HG03108 (cell line): Measurements from ENCODE around the gene RBM4.

Experiments used
- ATAC-seq: cut with Tn5 transposase; IDR thresholded peaks from one replicate; pipeline ENCODE4 v1.9.1; 2021; ENCODE audit warnings: moderate library complexity; ENCODE audit not compliant: unreplicated experiment

RBM4 gene

DNA sequence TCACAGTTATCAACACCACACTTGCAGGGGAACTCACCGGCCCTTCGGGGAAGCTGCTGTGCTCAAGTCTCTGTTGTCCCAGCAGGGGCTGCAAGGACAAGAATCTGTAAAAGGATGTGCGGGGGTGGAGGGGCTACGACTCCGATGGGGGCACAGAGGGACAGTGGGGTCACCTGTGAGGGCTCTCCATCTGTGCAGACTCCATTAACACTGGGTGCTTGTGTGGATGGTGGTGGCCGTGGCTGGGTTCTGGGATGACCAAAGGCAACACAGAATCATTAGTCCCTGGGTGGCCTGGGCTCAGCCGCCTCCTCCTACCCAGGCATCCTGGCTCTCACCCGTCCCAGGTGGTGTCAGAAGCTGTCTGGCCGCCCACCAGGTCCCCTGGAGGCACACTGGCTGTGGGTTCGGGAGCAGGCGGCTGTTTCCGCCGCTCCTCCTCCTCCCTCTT lies 49.4 kb downstream of the RBM4 start:
- ATAC-seq = no peak

DNA sequence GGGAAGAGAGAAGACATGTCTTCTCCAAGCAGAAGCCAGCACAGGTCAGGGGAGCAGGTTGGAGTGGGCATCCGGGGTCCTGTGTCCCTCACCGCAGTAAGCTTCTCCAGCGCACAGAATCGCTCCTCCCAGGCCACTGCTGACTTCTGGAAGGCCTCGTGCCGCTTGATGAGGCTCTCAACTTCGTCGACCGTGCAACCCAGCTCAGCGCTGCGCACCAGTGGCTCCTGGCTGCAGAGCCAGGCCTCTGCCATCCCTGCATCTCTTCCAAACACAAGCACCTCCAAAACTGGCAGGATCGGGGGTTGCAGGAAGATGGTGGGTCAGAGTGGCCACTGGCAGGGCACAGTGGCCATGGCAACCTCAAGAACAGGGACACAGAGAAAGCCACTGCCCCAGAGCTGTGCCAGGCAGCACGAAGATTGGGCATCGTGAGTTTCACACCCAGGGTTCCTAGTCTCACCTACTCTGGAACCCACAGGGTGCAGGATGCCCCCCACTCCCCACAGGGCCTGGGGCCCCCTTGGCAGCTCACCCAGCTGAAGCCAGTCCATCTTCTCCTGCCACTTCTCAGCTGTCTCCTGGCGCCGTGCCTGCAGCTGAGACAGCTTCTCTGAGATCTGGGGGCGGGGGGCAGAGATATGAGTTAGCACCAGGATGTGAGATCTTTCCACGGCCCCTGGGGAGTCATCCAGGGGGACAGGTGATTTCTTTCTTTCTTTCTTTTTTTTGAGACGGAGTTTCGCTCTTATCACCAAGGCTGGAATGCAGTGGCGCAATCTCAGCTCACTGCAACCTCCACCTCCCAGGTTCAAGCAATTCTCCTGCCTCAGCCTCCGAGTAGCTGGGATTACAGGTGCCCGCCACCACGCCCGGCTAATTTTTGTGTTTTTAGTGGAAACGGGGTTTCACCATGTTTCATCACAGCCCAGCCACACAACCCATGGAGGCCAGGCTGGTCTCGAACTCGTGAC lies 50.3 kb downstream of the RBM4 start:
- ATAC-seq = no peak

DNA sequence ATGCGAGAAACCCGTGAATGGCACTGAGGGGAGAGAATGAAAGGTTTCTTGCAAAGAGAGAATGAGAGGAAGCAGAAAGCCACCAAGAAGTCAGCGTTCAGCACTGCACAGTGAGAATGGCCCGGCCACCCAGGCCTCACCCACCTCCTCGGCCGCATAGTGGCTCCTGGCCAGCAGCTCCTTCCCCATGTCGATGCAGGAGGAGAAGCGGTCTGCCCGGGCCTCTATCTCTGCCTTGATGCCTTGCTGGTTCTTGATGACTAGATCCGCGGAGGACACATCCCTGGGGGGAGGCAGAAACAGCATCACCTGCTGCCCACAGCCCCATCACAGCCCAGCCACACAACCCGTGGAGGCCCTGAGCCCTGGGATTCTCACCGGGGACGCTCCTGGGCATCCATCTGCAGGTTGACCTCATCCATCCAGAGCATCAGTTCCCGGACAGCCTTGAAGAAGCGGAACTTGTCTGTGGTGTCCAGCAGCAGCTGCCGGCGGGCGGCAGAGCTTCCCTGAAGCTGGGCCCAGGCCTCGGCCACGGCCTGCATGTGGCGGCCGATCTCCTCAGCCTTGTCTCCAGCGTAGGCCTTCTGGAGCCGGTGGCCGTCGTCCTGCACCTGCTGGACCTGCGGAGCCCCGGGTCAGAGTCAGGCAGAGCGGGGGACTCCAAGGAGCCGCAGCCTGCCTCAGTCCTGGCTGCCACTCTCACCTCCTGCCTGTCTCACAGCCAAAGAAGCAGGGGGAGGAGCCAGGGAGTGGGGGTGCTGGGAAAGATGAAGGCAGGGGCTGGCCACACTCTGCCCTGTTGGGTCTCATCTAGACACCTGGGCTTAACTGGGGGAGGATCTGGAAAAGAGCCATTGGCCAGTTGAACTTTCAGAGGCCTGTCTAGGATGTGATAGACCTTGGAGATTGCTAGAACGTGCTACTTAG lies 51.4 kb downstream of the RBM4 start:
- ATAC-seq = no peak

DNA sequence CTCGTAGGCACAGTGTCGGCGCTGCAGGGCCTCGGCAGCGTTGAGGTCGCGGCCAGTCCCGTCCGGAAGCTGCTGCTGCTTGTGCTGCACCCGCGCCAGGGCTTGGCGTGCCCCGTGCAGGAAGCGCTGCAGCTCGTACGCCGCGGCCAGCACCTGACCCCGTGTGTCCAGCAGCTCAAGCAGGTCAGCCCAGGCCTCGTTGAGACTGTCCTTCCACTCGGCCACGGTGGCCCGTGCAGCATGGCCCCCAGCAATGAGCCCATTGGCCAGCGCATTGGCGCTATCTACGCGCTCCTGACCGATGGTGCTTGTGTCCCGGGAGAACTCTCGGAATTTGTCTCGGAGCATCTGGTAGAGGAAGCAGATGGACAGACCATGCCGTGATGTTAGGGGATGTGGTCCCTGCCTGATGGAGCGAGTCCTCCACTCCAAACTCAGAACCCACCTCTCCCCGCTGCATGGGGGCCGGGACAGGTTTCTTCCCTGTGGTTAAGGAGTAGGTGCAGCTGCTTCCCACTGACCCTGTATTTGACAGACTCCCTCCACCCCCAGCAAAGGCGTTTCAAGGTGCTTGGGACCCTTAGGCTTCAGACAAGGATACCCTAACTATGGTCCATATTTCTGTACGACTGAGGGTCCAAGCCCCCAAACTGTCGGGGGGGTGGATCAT lies 52.9 kb downstream of the RBM4 start:
- ATAC-seq = no peak

DNA sequence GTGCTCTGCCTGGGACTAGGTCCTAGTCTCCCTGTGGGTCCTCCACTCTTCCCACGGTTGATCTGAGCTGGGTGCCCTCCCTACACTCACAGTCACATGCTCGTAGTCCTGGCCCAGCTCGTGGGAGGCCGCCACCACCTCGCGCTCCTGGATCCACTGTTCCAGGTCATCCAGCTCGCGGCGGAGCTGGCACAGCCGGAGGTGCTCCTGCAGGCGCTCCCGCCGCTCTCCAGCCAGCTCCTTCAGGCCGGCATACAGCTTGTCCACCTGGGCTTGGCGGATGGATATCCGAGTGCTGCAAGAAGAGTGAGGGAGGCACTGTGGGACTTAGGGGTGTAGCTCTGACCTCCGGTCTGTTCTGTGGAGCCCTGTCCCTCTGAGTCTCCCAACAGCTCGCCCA lies 53.9 kb downstream of the RBM4 start:
- ATAC-seq = no peak

DNA sequence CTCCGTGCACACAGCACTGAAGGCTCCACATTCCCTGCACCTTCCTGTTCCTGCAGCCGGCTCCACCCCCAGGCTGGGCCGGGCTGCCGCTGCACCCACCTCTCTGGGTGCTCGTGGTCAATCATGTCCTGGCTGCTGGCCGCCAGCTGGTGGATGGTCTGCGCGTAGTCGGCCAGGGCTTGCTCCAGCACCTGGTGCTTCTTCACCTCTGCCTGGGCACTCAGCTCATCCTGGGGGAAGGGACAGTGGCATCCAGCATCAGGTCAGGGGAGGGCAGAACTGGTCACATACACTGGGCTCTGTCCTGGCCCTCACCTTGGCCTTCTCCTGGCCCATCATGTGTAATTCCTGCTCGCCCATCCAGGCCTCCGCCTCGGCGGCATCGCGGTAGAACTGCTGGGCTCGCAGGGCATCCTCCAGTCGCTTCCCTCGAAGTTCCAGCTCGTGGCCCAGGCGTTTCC lies 54.4 kb downstream of the RBM4 start:
- ATAC-seq = no peak

DNA sequence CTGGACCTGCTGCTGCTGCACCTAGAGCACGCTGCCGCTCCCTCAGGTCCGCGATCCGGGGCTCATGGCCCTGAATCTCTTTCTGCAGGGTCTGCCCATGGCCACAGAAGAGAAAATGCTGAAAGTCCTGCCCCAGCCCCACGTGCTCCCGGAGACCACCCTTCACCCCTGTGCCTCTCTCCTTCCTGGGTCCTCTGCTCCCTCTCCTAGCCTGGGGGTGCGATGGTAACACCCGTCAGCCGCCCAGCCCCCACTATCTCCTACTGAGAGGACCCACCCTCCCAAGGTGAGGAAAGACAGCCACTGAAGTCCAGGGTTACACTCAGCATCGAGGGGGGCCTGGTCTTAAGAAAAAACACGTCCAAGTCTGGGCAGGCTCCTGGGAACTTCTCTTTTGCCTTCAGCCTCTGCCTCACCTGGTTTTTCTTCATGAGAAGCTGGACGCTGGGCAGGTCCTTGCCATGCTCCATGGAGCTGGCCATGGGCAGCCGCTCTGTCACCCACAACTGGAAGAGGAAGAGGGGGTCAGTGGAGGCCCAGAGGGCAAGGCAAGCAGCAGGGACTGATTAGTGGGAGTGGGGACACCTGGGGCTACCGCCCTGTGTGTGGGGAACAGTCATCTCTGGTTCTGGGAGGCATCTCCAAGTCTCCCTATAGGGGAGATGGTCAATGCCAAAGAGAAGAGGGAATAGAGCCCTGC lies 55.0 kb downstream of the RBM4 start:
- no peak for ATAC-seq

DNA sequence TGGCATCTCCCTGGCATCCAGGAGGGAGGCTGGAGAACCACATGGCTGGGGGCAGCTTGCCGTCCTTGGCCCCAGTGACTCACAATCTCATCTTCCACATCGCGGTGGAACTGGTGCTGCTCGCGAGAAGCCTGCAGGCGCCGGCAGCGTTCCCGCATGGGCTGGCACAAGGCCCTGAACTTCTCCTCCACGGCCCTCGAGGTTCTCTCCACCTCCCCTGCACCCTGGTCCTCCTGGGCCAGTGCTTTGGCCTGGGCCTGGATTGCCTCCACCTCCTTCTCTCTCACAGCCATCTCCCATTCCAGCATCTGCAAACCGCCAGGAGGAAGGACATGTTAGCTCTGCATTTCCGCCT lies 55.5 kb downstream of the RBM4 start:
- no peak for ATAC-seq

DNA sequence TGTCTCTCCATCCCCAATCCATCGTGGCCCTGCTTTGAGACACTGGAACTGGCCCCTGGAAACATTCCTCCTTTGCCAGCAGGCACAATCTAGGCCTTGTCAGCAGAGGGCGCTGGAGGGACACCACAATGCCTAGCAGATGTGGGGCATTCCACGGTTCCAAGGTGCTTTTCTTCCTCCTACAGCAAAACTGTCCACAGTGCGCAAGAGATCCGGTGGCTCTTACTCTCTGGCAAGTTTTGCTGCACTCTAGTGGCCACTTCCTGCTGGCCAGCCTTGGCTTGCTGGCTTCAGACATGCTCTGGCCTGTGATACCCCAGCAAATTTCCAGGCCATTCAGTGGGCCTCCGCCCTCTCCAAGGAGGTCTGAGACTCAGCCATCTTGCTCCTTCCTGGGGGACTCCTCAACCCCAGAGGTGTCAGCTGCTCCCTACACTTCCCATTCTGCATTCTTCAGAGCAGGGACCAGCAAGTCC lies 56.3 kb downstream of the RBM4 start:
- peak; percentile 64 for ATAC-seq
